ENCODE results near the gene FADS2. TPM values are rescaled to one million over a fixed set of nuclear protein-coding genes. Genes with fewer than 3 reads are reported as not detected.

Gene FADS2
- total and polyA plus RNA-seq, 4 donors: 44.5 to 165 (median 78.8) TPM

DNA sequence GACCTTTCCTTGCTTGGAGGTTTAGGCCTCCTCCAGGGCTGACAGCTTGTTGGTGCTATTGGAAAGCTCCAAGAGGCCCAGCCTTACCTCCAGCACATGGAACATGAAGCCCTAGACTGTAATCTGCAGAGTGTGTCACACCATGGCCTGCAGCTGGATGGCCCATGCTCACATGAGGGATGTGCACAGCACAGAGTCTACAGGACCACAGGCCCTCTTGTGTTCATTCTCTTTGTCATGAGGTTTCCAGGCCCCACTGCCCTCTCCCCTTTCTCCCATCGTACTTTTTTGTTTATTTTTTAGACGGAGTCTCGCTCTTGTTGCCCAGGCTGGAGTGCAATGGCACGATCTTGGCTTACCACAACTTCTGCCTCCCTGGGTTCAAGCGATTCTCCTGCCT lies 21.3 kb upstream of the FADS2 start:
- DNase-seq: no peak
- Histone ChIP-seq H3K9ac (ENCODE audit: insufficient read depth in 1 of 2, low read length in 2 of 2) (no peak overlapping the region), H3K9me3 (ENCODE audit: control insufficient read depth in 4 of 4, insufficient read depth in 3 of 4, low read length in 3 of 4) (no peaks in the 10 kb centered on the region), H3K4me1 (ENCODE audit: control insufficient read depth in 5 of 5, insufficient read depth in 5 of 5, low read length in 5 of 5) (peaks cover 0 to 3% (median 0%) of the 10 kb centered on the region in 5 donors), H3K36me3 (ENCODE audit: control insufficient read depth in 4 of 4, insufficient read depth in 4 of 4, low read length in 4 of 4) (peaks cover 20 to 53% (median 38%) of the 10 kb centered on the region in 4 donors), H3K27ac (ENCODE audit: low read depth in 1 of 2, low read length in 1 of 2) (no peak overlapping the region), H3K4me3 (no peak overlapping the region), H3K27me3 (ENCODE audit: control insufficient read depth in 3 of 3, insufficient read depth in 3 of 3, low read length in 2 of 3) (no peaks in the 10 kb centered on the region)
- 91 to 95% methylated on average over 5 of the region's 5 CpGs for WGBS, 2 donors
- TF ChIP-seq, protein P1, sequence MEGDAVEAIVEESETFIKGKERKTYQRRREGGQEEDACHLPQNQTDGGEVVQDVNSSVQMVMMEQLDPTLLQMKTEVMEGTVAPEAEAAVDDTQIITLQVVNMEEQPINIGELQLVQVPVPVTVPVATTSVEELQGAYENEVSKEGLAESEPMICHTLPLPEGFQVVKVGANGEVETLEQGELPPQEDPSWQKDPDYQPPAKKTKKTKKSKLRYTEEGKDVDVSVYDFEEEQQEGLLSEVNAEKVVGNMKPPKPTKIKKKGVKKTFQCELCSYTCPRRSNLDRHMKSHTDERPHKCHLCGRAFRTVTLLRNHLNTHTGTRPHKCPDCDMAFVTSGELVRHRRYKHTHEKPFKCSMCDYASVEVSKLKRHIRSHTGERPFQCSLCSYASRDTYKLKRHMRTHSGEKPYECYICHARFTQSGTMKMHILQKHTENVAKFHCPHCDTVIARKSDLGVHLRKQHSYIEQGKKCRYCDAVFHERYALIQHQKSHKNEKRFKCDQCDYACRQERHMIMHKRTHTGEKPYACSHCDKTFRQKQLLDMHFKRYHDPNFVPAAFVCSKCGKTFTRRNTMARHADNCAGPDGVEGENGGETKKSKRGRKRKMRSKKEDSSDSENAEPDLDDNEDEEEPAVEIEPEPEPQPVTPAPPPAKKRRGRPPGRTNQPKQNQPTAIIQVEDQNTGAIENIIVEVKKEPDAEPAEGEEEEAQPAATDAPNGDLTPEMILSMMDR (IDR thresholded peaks at IDR 0.05; ENCODE audit: control extremely low read depth, extremely low read depth): no peak
- ATAC-seq (ENCODE audit: insufficient read depth, low FRiP score): no peak

DNA sequence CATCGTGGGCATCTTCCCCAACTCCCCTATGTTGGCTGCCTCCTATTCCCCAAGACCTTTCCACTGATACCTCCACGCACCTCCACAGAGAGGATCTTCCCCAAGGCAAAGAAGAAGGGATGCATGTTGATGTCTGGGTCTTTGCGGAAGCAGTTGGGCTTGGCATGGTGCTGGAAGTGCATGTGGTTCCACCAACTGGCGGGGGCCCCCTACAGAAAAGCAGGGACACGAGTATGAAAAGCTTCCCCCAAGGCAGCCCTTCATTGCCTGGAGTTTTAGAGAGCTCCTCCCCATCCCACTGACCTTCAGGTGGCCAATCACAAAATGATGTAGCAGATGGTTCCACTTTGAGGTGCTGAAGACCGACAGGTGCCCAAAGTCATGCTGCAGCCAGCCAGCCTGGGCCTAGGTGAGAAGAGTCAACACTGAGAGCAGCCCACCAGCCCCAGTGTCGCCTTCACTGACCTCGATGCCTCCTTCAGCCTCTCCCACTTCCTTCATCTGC lies 17.4 kb upstream of the FADS2 start:
- TF ChIP-seq, protein P1 (IDR thresholded peaks at IDR 0.05; ENCODE audit: control extremely low read depth, extremely low read depth): no peak
- H3K9ac ChIP-seq (ENCODE audit: insufficient read depth in 1 of 2, low read length in 2 of 2): no peak overlapping the region
- no peak for DNase-seq
- ATAC-seq (ENCODE audit: insufficient read depth, low FRiP score): no peak
- peaks cover 0 to 8% (median 0%) of the 10 kb centered on the region in 5 donors for H3K4me1 ChIP-seq (ENCODE audit: control insufficient read depth in 5 of 5, insufficient read depth in 5 of 5, low read length in 5 of 5)
- H3K9me3 ChIP-seq (ENCODE audit: control insufficient read depth in 4 of 4, insufficient read depth in 3 of 4, low read length in 3 of 4): no peaks in the 10 kb centered on the region
- no peak overlapping the region for H3K27ac ChIP-seq (ENCODE audit: low read depth in 1 of 2, low read length in 1 of 2)
- H3K36me3 ChIP-seq (ENCODE audit: control insufficient read depth in 4 of 4, insufficient read depth in 4 of 4, low read length in 4 of 4): peaks cover 12 to 40% (median 31%) of the 10 kb centered on the region in 4 donors
- no peaks in the 10 kb centered on the region for H3K27me3 ChIP-seq (ENCODE audit: control insufficient read depth in 3 of 3, insufficient read depth in 3 of 3, low read length in 2 of 3)
- WGBS, 2 donors: 93% methylated on average over 8 of the region's 8 CpGs
- H3K4me3 ChIP-seq: no peak overlapping the region

DNA sequence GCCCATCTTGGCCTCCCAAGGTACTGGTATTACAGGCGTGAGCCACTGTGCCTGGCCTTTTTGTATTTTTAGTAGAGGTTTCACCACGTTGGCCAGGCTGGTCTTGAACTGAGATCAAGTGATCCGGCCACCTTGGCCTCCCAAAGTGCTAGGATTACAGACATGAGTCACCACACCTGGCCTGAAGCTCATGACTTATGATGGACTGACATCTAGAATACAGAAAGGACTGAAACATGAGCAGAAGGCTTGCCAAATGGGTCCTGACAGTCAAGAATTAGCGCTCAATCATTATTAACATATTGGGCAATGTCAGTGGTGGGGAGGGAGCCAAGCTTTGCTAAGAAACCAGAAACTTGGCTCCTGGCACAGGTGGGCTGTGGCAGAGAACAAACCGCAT lies 16.3 kb upstream of the FADS2 start:
- peaks cover 8 to 35% (median 27%) of the 10 kb centered on the region in 4 donors for H3K36me3 ChIP-seq (ENCODE audit: control insufficient read depth in 4 of 4, insufficient read depth in 4 of 4, low read length in 4 of 4)
- 91 to 95% methylated on average over 5 of the region's 5 CpGs for WGBS, 2 donors
- no peak overlapping the region for H3K4me3 ChIP-seq
- ATAC-seq (ENCODE audit: insufficient read depth, low FRiP score) (no peak), DNase-seq (no peak)
- H3K27ac ChIP-seq (ENCODE audit: low read depth in 1 of 2, low read length in 1 of 2): no peak overlapping the region
- H3K9ac ChIP-seq (ENCODE audit: insufficient read depth in 1 of 2, low read length in 2 of 2): no peak overlapping the region
- TF ChIP-seq, protein P1 (IDR thresholded peaks at IDR 0.05; ENCODE audit: control extremely low read depth, extremely low read depth): no peak
- peaks cover 0 to 8% (median 0%) of the 10 kb centered on the region in 5 donors for H3K4me1 ChIP-seq (ENCODE audit: control insufficient read depth in 5 of 5, insufficient read depth in 5 of 5, low read length in 5 of 5)
- H3K27me3 ChIP-seq (ENCODE audit: control insufficient read depth in 3 of 3, insufficient read depth in 3 of 3, low read length in 2 of 3): no peaks in the 10 kb centered on the region
- no peaks in the 10 kb centered on the region for H3K9me3 ChIP-seq (ENCODE audit: control insufficient read depth in 4 of 4, insufficient read depth in 3 of 4, low read length in 3 of 4)
